ENCODE data around the gene IL5.
A peak's percentile ranks its signal among the peaks of the same experiment; 100 is the strongest.
"Not testable (repeated sequence)": the region's sequence is repeated elsewhere in the genome, so short reads cannot be mapped to it uniquely, and the experiment has no call there.

Gene IL5

GRCh38 chr5:132528866-132529634, 14.3 kb downstream of the IL5 start:
- no peak for DNase-seq (ENCODE audit: low read depth in 2 of 2)

DNA sequence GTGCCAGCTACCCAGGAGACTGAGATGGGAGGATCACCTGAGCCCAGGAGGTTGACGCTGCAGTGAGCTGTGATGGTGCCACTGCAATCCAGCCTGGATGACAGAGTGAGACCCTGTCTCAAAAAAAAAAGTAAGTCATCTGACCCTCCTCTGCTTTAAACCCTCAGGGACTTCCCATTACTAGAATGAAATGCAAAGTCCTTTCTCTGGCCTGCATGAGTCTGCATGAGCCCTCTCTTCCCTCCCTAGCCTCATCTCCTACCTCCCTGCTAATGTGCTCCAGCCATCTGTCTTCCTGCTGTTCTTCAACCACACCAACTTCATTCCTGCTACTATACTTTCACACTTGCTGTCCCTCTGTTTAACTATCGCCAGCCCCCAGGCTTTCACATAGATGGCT, 15.3 kb downstream of the IL5 start:
- no peak for DNase-seq (ENCODE audit: low read depth in 2 of 2)

DNA sequence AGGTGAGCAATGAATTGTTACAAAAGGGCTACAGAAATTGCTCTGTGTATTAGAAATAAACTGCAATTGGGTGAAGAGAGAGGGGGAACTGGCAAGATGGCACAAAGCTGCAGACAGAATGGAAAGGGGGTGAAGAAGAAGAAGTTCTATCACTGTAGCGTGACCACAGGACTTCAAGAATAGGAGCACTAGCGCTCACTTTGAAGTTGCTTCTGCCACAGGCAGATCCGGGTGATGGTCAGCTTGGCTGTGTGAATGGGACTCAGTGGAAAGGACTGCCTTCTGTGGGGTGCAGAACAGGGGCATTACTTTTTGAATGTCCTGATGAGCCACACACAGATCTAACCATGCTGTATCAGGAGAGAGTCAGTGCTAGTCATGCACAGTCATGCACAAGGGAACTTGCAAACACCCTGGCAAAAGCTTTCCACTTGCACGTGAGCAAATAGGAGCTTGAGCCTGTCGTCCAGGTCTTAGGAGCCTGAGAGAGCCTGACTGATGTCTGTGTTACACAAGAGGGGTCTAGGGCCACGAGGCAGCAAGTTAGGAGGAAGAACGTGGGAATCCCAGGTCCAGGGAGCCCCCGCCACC, 16.3 kb downstream of the IL5 start:
- no peak for DNase-seq (ENCODE audit: low read depth in 2 of 2)

DNA sequence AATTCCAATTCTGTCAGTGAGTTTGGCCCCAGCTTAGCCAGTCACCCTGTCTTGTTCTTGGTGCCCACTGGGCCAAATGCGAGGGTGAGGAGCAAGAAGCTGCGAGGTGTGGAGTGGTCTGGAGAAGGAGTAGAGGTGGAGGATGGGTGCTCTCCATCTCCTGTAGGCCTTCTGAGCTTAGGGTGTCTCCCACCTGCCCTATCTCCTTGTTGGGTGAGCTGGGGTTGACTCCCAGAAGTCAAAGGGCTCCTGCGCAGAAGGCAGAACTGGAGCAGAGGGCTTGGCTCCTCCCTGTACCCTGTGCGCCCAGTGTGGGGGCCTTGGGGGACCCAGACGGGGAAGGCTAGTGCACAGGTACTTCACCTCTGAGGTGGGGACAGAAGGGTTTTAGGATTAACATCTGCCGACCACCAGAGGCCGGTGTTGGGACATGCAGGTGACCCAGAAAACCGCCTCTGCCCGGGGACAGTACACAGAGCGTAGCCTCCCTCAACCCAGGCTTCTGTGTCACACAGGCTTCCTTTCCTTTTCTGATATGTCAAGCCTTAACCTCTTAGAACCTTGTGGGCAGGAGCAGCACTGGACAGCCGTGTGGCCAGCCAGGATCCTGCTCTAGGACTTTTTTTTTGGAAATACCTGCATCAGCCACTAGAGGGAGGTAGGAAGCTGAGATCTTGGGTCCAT, 16.9 kb downstream of the IL5 start:
- DNase-seq (ENCODE audit: low read depth in 2 of 2), result peak; percentile 9 to 34

DNA sequence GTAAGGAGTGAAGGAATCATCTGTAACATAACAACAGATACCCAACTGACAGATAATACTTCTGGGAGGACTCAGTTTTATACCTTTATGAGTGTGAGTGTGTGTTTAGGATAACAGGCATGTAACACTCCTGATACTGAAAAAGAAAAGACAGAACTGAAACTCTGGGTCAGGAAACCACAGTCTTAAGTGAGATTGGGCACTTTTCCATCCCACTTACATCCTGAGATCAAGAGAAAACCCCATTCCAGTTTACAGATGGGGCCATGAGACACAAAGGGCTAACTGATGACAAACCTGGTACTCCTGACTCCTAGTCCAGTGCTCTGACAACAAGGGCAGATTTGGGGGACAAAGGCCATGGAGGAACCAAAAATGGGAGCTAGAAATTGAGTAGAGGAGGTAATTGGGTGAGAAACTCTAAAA, 18.0 kb downstream of the IL5 start:
- DNase-seq (ENCODE audit: low read depth in 2 of 2), result no peak

DNA sequence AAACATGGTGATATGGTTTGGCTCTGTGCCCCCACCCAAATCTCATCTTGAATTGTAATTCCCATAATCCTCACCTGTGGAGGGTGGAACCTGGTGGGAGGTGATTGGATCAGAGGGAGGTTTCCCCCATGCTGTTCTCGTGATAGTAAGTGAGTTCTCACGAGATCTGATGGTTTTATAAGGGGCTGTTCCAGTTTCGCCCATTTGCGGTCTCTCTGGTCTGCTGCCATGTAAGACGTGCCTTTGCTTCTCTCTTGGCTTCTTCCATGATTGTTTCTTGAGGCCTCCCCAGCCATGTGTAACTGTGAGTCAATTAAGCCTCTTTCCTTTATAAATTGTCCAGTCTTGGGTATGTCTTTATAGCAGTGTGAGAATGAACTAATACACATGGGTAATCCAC, 18.4 kb downstream of the IL5 start:
- DNase-seq (ENCODE audit: low read depth in 2 of 2), result not testable (repeated sequence)

GRCh38 chr5:132522067-132522466, 21.3 kb downstream of the IL5 start:
- not testable (repeated sequence) for DNase-seq (ENCODE audit: low read depth in 2 of 2)

- DNase-seq (ENCODE audit: low read depth in 2 of 2), result not testable (repeated sequence)
Measured at GRCh38 chr5:132513618-132514336, 29.5 kb downstream of the IL5 start.

DNA sequence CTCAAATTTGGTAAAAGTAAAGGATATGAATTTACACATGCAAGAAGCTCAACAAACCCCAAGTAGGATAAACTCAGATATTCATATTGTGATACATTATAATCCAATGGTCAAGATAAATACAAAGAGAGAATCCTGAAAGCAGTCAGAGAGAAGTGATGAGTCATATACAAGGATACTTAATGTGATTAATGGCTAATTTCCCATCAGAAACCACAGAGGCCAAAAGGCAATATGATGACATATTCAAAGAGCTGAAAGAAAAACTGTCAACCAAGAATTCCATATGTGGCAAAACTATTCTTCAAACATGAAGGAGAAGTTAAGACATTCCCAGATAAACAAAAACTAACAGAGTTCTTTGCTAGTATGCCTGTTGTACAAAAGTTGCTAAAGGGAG, 33.2 kb downstream of the IL5 start:
- no peak for DNase-seq (ENCODE audit: low read depth in 2 of 2)

DNA sequence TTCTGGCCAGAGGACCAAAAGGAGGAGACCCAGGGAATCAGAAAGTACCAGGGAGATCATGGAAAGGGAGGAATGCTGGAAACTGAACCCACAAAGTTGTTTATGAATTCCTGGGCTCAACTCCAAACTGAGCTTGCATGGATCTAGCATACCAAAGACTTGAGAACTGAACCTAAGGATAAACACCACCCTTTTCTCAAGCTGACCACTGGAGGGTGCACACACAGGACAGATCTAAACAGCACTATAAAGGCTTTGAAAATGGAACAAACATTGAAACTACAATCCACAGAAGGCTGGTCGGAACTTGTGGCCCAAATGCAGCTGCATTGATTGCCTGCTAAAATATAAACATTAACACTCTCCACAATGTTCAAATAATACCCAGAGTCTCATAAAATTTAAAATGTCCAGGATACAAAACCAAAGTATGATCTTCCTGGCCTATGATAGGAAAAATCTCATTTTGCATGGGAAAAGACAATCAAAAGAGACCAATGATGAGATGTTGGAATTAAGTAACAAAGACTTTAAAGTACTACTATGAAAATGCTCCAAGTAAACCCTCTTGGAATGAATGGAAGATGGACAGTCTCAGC, 37.1 kb downstream of the IL5 start:
- DNase-seq (ENCODE audit: low read depth in 2 of 2), result no peak

DNA sequence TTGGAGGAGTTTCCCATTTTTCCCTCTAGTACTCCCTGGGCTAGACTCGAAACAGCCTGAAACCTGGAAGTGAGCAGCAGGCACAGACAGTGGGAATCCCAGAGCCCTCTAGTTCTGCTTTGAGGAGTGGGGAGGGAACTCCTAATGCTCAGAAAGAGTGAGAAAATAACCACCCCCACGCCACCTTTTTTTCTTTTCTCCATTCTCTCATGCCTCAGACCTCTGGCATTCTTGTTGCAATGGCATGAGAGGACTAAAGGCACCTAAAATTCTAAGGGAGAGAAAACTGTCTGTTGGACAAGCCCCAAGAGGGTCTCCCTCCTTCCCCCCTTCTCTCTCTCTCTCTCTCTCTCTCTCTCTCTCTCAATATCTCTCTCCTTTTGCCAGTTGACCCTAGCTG, 37.7 kb downstream of the IL5 start:
- no peak for DNase-seq (ENCODE audit: low read depth in 2 of 2)

GRCh38 chr5:132504746-132505145, 38.6 kb downstream of the IL5 start:
- no peak for DNase-seq (ENCODE audit: low read depth in 2 of 2)

- DNase-seq (ENCODE audit: low read depth in 2 of 2), result no peak
Measured at GRCh38 chr5:132503244-132503643, 40.1 kb downstream of the IL5 start.

GRCh38 chr5:132501961-132502931, 41.1 kb downstream of the IL5 start:
- DNase-seq (ENCODE audit: low read depth in 2 of 2), result no peak

- DNase-seq (ENCODE audit: low read depth in 2 of 2), result no peak
Measured at GRCh38 chr5:132501629-132501956, 41.7 kb downstream of the IL5 start.

GRCh38 chr5:132500931-132501628, 42.2 kb downstream of the IL5 start:
- peak; percentile 53 to 81 for DNase-seq (ENCODE audit: low read depth in 2 of 2)

DNA sequence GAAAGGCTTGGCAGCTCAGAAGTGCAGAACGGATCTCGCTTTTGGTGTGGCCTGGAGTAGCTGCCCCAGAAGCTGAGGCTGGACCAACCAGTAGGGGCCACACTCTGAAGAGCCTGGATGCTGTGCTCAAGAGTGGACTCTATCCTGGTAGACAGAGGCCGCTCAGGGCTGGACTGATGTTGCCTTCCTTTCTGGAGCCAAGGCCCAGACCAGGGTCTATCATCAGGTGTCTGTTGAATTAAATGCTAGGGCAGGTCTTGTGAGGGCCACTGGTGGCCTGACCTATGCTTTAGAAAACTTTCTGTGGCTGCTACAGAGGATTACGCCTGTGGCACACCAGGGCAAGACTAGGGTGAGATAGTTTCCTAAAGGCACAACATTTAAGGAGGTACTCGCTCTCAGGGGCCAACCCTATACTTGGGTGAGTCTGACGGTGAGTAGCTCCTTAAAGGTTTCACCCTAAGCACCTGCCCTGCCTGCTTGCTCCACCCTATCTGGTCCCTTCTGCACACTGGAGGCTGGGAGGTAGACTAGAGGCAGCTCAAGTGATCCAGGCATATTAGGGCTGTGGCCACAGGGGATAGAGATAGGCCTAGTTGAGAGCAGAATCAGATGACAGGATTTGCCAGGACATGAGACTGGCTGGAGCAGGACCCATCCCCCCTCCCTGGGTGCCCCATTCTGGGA, 42.9 kb downstream of the IL5 start:
- DNase-seq (ENCODE audit: low read depth in 2 of 2), result no peak

DNA sequence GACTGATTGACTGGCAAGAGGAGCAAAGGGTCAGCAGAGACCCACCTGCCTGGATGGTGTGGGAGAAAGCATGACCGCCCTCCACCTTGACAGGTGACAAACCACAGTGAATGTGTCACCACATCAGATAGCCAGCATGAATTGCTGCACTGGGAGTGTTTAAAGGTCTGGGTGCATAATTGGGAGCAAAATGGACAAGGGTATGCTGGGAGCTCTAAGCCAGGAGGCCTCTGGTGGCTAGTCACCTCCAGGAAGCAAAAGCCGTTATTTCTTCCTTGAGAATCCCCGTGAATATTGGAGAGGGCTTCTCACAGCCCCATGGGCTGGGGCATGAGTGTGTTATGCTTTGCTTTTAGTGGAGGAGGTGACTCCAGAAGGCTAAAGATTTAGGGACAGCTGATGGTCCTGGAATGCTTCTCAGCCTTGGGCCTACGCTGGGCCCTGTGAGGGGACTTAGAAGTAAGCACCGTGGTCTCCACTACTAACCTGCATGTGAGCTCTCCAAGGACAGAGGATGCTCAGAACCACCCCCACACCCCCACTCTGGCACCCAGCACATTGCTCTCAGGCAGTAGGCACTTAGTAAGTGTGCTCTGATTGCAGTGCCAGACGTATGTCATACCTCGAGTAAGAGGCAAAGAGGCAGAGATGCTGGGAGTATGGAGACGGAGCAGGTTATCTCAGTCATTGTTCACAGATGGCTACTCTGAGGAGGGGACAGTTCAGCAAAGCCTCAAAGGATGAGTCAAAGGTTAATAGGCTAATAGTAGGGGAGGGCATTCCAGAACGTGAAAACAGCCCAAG, 43.7 kb downstream of the IL5 start:
- no peak for DNase-seq (ENCODE audit: low read depth in 2 of 2)

Measured in stimulated activated CD4-positive, alpha-beta T cell treated with anti-CD3 and anti-CD28 coated beads, Interleukin-1b, Interleukin-23, amount 100 ng/mL, for 4 hours (primary cell).